ENCODE results near the gene RIGI. TPM values are rescaled to one million over a fixed set of nuclear protein-coding genes. Genes with fewer than 3 reads are reported as not detected.

The RIGI gene
- total RNA-seq, 2 experiments from 2014 or later: 1.5 TPM

DNA sequence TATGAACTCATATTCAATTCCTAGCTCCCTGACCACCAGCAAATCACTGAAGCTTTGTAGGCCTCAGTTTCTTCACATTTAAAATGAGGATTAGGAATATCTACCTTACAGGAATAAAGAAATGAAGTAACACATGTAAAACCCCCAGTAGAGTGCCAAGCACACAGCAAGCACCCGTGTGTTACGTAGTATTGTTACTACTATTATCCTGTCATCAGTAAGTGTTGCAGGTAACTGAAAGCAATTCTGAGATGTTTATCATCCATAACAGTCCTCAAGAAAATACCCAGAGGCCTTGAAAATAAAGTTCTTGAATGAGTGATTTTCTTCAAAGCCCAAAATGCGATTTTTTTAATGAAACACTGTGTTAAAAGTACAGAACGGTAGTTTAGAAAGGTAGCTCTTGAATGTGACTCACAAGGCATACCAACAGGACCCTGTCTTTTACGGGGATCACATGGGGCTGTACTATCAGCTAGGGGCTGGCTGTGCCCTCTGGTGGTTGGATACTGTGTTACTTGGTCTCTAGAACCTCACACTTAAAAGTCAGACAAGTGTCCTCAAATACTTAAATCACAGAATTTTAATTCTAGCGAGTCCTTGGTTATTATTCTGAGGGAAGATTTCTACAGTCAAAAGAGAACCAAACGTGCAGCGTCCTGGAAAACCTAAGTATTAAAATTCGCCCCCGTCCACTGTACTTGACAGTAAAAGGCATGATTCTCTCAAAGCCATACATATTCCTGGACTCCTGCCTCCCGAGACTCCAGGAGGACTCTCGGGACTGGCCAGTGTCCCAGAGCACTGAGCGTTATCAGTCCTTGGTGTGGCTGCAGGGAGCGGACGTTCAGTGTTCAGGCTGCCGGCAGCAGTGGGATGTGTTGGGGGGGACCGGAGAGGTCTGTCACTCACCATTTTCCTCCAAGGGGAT is 46.2 kb upstream of the RIGI start:
- peaks cover 34% of the 10 kb centered on the region for H3K79me2 ChIP-seq (ENCODE audit: insufficient read depth, low read depth, low read length)
- no peaks in the 10 kb centered on the region for H3K9me2 ChIP-seq (ENCODE audit: insufficient read depth, low read length)
- peaks cover 29% of the 10 kb centered on the region for H3K4me1 ChIP-seq (ENCODE audit: insufficient read depth, low read length, poor library complexity, severe bottlenecking)
- BruUV-seq (replicated peaks): TSS peak; percentile 85
- CTCF ChIA-PET (ENCODE audit: unreplicated experiment): interaction anchor here (0.6 to 1.6 kb wide), 9 partner anchors 9 to 196 kb away, joined by 3 to 11 read pairs (median 6); no protein-coding TSS in a partner anchor
- intact Hi-C loops (cut with micrococcal nuclease; ENCODE audit: unreplicated experiment): loop anchor here (1.0 to 5.0 kb wide), 3 partner anchors 20 to 194 kb away; partner anchors contain the start of genes SMIM27 and TOPORS
- peak; percentile 87 for DNase-seq (ENCODE audit: low spot score)
- peak overlapping the region; percentile 83 for H2AFZ ChIP-seq (ENCODE audit: low read length)
- H3K4me3 ChIP-seq (ENCODE audit: low read depth, low read length, poor library complexity, severe bottlenecking): peak overlapping the region; percentile 98
- H3K4me2 ChIP-seq (ENCODE audit: low read length): peak overlapping the region; percentile 93
- peak overlapping the region; percentile 77 for H3K27ac ChIP-seq (ENCODE audit: low read depth, low read length, poor library complexity, severe bottlenecking)
- POLR2A ChIA-PET: interaction anchor here (0.6 to 3.5 kb wide), 12 partner anchors 9 to 455 kb away, joined by 4 to 19 read pairs (median 7); partner anchors contain the start of gene RIGI
- peaks cover 19% of the 10 kb centered on the region for H3K36me3 ChIP-seq (ENCODE audit: insufficient read depth, low read length)
- 0 out of 2 replicates have a peak, but pooled peaks cover 8% of the 10 kb centered on the region for H4K20me1 ChIP-seq (ENCODE audit: insufficient read depth, low read length)
- no peaks in the 10 kb centered on the region for H3K9me3 ChIP-seq (ENCODE audit: low read length)
- TF ChIP-seq, protein P1, sequence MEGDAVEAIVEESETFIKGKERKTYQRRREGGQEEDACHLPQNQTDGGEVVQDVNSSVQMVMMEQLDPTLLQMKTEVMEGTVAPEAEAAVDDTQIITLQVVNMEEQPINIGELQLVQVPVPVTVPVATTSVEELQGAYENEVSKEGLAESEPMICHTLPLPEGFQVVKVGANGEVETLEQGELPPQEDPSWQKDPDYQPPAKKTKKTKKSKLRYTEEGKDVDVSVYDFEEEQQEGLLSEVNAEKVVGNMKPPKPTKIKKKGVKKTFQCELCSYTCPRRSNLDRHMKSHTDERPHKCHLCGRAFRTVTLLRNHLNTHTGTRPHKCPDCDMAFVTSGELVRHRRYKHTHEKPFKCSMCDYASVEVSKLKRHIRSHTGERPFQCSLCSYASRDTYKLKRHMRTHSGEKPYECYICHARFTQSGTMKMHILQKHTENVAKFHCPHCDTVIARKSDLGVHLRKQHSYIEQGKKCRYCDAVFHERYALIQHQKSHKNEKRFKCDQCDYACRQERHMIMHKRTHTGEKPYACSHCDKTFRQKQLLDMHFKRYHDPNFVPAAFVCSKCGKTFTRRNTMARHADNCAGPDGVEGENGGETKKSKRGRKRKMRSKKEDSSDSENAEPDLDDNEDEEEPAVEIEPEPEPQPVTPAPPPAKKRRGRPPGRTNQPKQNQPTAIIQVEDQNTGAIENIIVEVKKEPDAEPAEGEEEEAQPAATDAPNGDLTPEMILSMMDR (conservative IDR thresholded peaks at IDR 0.05; ENCODE audit: low read length): peak; percentile 95
- TF ChIP-seq EZH2phosphoT487 (IDR thresholded peaks at IDR 0.05; ENCODE audit: borderline replicate concordance, low read depth, low read length): no peak

DNA sequence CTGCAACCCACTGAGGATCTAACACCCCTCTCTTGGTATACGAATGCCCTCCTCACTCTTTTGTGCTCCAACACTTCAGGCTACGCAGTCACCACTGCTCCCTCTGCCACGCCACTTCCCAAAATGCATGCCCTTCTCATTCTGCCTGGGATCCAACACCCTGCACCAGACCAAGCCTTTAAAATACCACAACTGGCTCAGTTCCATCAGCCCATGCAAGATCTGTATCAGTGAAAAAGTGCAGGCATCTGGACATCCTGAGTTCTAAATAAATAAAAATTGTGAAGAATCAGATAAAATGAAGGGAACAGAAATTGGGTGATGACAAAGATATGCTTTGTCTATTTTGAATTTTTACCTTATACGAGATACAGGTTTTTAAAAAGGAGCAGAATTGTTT is 44.3 kb upstream of the RIGI start:
- no peak for DNase-seq (ENCODE audit: low spot score)
- H3K4me3 ChIP-seq (ENCODE audit: low read depth, low read length, poor library complexity, severe bottlenecking): no peak overlapping the region
- BruUV-seq (replicated peaks): no TSS peak
- peaks cover 21% of the 10 kb centered on the region for H3K4me1 ChIP-seq (ENCODE audit: insufficient read depth, low read length, poor library complexity, severe bottlenecking)
- H4K20me1 ChIP-seq (ENCODE audit: insufficient read depth, low read length): 0 out of 2 replicates have a peak, but pooled peaks cover 8% of the 10 kb centered on the region
- CTCF ChIA-PET (ENCODE audit: unreplicated experiment): no interaction called here
- H3K36me3 ChIP-seq (ENCODE audit: insufficient read depth, low read length): peaks cover 38% of the 10 kb centered on the region
- peak overlapping the region; percentile 93; the same call in 1 of the 2 replicates for H3K4me2 ChIP-seq (ENCODE audit: low read length)
- intact Hi-C loops (cut with micrococcal nuclease; ENCODE audit: unreplicated experiment): loop anchor here (5.0 kb wide), 1 partner anchor 38 kb away; no protein-coding TSS in a partner anchor
- no peaks in the 10 kb centered on the region for H3K9me3 ChIP-seq (ENCODE audit: low read length)
- no peaks in the 10 kb centered on the region for H3K9me2 ChIP-seq (ENCODE audit: insufficient read depth, low read length)
- no peak overlapping the region for H2AFZ ChIP-seq (ENCODE audit: low read length)
- H3K79me2 ChIP-seq (ENCODE audit: insufficient read depth, low read depth, low read length): peaks cover 34% of the 10 kb centered on the region
- no peak overlapping the region for H3K27ac ChIP-seq (ENCODE audit: low read depth, low read length, poor library complexity, severe bottlenecking)
- POLR2A ChIA-PET: no interaction called here
- TF ChIP-seq, protein P1 (conservative IDR thresholded peaks at IDR 0.05; ENCODE audit: low read length): no peak
- TF ChIP-seq EZH2phosphoT487 (IDR thresholded peaks at IDR 0.05; ENCODE audit: borderline replicate concordance, low read depth, low read length): no peak

Data from OCI-LY7 (cell line).